Measurements from ENCODE around the gene CACNB2. TPM values are rescaled to one million over a fixed set of nuclear protein-coding genes. Genes with fewer than 3 reads are reported as not detected.

The CACNB2 gene
- total and polyA plus RNA-seq, 4 donors = 0.38 to 3.1 (median 0.83) TPM

GRCh38 chr10:18194634-18195033 is 54.4 kb downstream of the CACNB2 start (continued):
- TF ChIP-seq NR2F2 (IDR thresholded peaks at IDR 0.05) = no peak
- TF ChIP-seq RXRA (IDR thresholded peaks at IDR 0.05) = no peak

- Histone ChIP-seq H3K4me3 (ENCODE audit: low read depth in 1 of 3, low read length in 3 of 3) (no peak overlapping the region), H3K9me3 (ENCODE audit: control insufficient read depth in 4 of 4, low read length in 3 of 4) (peaks cover 0 to 2% (median 0%) of the 10 kb centered on the region in 4 donors), H3K27me3 (ENCODE audit: control insufficient read depth in 4 of 4, insufficient read depth in 4 of 4, low read length in 3 of 4) (no peaks in the 10 kb centered on the region), H3K9ac (ENCODE audit: low read depth in 1 of 2, low read length in 2 of 2) (no peak overlapping the region), H3K4me1 (ENCODE audit: control insufficient read depth in 4 of 4, insufficient read depth in 4 of 4, low read length in 3 of 4) (no peaks in the 10 kb centered on the region), H3K36me3 (ENCODE audit: control insufficient read depth in 4 of 4, insufficient read depth in 3 of 4, low read depth in 1 of 4, low read length in 3 of 4) (no peaks in the 10 kb centered on the region), H3K27ac (ENCODE audit: low read depth in 1 of 2, low read length in 2 of 2) (no peak overlapping the region)
- TF ChIP-seq, protein P1, sequence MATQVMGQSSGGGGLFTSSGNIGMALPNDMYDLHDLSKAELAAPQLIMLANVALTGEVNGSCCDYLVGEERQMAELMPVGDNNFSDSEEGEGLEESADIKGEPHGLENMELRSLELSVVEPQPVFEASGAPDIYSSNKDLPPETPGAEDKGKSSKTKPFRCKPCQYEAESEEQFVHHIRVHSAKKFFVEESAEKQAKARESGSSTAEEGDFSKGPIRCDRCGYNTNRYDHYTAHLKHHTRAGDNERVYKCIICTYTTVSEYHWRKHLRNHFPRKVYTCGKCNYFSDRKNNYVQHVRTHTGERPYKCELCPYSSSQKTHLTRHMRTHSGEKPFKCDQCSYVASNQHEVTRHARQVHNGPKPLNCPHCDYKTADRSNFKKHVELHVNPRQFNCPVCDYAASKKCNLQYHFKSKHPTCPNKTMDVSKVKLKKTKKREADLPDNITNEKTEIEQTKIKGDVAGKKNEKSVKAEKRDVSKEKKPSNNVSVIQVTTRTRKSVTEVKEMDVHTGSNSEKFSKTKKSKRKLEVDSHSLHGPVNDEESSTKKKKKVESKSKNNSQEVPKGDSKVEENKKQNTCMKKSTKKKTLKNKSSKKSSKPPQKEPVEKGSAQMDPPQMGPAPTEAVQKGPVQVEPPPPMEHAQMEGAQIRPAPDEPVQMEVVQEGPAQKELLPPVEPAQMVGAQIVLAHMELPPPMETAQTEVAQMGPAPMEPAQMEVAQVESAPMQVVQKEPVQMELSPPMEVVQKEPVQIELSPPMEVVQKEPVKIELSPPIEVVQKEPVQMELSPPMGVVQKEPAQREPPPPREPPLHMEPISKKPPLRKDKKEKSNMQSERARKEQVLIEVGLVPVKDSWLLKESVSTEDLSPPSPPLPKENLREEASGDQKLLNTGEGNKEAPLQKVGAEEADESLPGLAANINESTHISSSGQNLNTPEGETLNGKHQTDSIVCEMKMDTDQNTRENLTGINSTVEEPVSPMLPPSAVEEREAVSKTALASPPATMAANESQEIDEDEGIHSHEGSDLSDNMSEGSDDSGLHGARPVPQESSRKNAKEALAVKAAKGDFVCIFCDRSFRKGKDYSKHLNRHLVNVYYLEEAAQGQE (IDR thresholded peaks at IDR 0.05) = no peak
- TF ChIP-seq FOXA1 (IDR thresholded peaks at IDR 0.05) (no peak), TAF1 (conservative IDR thresholded peaks at IDR 0.05) (no peak), RAD21 (IDR thresholded peaks at IDR 0.05) (no peak)
- DNase-seq (ENCODE audit: low spot score) = no peak
- WGBS = 71% methylated on average over 10 of the region's 10 CpGs
Measured at GRCh38 chr10:18195060-18195799, 55.0 kb downstream of the CACNB2 start.

DNA sequence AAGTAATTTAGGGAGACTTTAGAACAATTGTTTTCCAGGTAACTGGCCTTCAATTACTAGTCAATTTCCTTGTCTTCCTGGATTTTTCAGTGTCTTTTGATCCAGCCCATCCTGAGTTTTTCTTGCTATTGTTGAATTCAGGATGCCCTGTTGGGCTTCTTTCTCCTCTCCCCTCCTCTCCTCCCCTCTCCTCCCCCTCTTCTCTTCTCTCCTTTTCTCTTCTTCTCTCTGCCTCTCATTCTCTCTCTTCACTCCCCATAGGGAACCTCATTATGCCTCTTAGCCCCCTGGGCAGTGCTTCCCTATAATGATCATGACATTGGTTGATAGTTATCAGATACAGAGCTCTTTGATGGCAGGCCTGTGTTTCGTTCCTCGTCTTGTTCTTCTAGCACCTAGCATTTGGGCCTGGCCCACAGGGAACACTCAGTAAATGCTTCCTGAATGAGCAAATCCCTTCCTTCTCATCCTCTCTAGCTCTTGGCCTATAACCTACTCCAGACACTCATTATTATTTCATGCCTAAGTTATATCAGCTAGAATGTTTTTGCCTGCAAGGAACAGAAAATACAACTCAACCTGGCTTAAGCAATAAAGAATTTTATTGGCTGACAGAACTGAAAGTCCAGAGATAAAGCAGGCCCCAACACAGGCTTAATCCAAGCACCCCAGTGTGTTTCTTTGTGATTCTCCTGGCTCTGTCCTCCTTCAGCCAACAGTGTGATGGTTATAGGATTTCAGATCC is 56.8 kb downstream of the CACNB2 start:
- Histone ChIP-seq H3K36me3 (ENCODE audit: control insufficient read depth in 4 of 4, insufficient read depth in 3 of 4, low read depth in 1 of 4, low read length in 3 of 4) (no peaks in the 10 kb centered on the region), H3K4me1 (ENCODE audit: control insufficient read depth in 4 of 4, insufficient read depth in 4 of 4, low read length in 3 of 4) (no peaks in the 10 kb centered on the region), H3K27ac (ENCODE audit: low read depth in 1 of 2, low read length in 2 of 2) (no peak overlapping the region), H3K9ac (ENCODE audit: low read depth in 1 of 2, low read length in 2 of 2) (no peak overlapping the region), H3K9me3 (ENCODE audit: control insufficient read depth in 4 of 4, low read length in 3 of 4) (peaks cover 0 to 2% (median 0%) of the 10 kb centered on the region in 4 donors), H3K27me3 (ENCODE audit: control insufficient read depth in 4 of 4, insufficient read depth in 4 of 4, low read length in 3 of 4) (no peaks in the 10 kb centered on the region), H3K4me3 (ENCODE audit: low read depth in 1 of 3, low read length in 3 of 3) (no peak overlapping the region)
- WGBS = 83% methylated on average over 2 of the region's 2 CpGs
- TF ChIP-seq SP1 (IDR thresholded peaks at IDR 0.05) (no peak), RXRA (IDR thresholded peaks at IDR 0.05) (no peak), YY1 (IDR thresholded peaks at IDR 0.05) (no peak), RAD21 (IDR thresholded peaks at IDR 0.05) (no peak), HNF4A (conservative IDR thresholded peaks at IDR 0.05) (no peak), FOXA1 (IDR thresholded peaks at IDR 0.05) (no peak), MAX (IDR thresholded peaks at IDR 0.05) (no peak), NR2F2 (IDR thresholded peaks at IDR 0.05) (no peak), ZBTB33 (IDR thresholded peaks at IDR 0.05) (no peak), HNF4G (IDR thresholded peaks at IDR 0.05) (no peak), EGR1 (IDR thresholded peaks at IDR 0.05; ENCODE audit: low read depth in 2 of 2) (no peak), GABPA (IDR thresholded peaks at IDR 0.05 in 1 of 2, conservative IDR thresholded peaks at IDR 0.05 in 1 of 2) (no peak), JUND (IDR thresholded peaks at IDR 0.05) (no peak)
- TF ChIP-seq, protein P1 (IDR thresholded peaks at IDR 0.05) = no peak
- TF ChIP-seq, protein P2, sequence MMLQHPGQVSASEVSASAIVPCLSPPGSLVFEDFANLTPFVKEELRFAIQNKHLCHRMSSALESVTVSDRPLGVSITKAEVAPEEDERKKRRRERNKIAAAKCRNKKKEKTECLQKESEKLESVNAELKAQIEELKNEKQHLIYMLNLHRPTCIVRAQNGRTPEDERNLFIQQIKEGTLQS (IDR thresholded peaks at IDR 0.05) = no peak
- no peak for DNase-seq (ENCODE audit: low spot score)

All from liver (tissue), 9 donors.